Measurements from ENCODE around the gene SUGCT.

SUGCT gene

DNA sequence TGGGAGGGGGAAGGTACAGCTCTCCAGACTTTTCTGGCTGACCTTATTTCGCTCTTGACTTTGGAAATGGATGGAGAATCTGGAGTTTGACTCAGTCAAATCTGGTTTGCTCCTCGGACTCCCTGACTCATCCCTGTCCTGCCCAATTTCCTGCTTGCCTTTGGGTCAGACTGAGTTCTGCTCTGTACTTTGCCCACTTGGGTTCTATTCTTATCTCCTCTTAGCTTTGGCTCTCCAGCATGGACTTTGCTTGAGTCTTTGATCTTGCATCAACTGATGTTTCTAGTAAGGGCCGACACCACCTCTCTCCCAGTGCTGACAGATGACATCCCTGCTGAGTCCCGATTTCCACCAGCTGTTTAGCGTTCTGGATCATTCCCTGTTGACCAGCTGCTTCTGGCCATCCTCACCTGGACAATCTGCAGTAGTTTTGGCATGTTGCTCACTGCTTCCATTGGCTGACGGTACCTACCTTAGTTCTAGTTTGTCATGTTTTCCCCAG, 335.3 kb downstream of the SUGCT start:
- TF ChIP-seq CREB1 (IDR thresholded peaks at IDR 0.05; ENCODE audit: low read depth) (no peak), NFIC (IDR thresholded peaks at IDR 0.05) (no peak), TEAD4 (IDR thresholded peaks at IDR 0.05) (no peak), RAD21 (IDR thresholded peaks at IDR 0.05; ENCODE audit: low read depth) (no peak), ZBTB7A (IDR thresholded peaks at IDR 0.05; ENCODE audit: low read depth) (no peak), CEBPB (IDR thresholded peaks at IDR 0.05) (no peak), FOXM1 (IDR thresholded peaks at IDR 0.05; ENCODE audit: borderline replicate concordance, low read depth) (no peak), EP300 (IDR thresholded peaks at IDR 0.05; ENCODE audit: borderline replicate concordance) (no peak), TAF1 (IDR thresholded peaks at IDR 0.05; ENCODE audit: low read depth) (no peak), YY1 (IDR thresholded peaks at IDR 0.05; ENCODE audit: low read depth) (no peak), EGR1 (IDR thresholded peaks at IDR 0.05) (no peak)
- TF ChIP-seq, protein P1, sequence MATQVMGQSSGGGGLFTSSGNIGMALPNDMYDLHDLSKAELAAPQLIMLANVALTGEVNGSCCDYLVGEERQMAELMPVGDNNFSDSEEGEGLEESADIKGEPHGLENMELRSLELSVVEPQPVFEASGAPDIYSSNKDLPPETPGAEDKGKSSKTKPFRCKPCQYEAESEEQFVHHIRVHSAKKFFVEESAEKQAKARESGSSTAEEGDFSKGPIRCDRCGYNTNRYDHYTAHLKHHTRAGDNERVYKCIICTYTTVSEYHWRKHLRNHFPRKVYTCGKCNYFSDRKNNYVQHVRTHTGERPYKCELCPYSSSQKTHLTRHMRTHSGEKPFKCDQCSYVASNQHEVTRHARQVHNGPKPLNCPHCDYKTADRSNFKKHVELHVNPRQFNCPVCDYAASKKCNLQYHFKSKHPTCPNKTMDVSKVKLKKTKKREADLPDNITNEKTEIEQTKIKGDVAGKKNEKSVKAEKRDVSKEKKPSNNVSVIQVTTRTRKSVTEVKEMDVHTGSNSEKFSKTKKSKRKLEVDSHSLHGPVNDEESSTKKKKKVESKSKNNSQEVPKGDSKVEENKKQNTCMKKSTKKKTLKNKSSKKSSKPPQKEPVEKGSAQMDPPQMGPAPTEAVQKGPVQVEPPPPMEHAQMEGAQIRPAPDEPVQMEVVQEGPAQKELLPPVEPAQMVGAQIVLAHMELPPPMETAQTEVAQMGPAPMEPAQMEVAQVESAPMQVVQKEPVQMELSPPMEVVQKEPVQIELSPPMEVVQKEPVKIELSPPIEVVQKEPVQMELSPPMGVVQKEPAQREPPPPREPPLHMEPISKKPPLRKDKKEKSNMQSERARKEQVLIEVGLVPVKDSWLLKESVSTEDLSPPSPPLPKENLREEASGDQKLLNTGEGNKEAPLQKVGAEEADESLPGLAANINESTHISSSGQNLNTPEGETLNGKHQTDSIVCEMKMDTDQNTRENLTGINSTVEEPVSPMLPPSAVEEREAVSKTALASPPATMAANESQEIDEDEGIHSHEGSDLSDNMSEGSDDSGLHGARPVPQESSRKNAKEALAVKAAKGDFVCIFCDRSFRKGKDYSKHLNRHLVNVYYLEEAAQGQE (IDR thresholded peaks at IDR 0.05; ENCODE audit: low read depth): no peak
- TF ChIP-seq, protein P2, sequence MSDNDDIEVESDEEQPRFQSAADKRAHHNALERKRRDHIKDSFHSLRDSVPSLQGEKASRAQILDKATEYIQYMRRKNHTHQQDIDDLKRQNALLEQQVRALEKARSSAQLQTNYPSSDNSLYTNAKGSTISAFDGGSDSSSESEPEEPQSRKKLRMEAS (IDR thresholded peaks at IDR 0.05): no peak

DNA sequence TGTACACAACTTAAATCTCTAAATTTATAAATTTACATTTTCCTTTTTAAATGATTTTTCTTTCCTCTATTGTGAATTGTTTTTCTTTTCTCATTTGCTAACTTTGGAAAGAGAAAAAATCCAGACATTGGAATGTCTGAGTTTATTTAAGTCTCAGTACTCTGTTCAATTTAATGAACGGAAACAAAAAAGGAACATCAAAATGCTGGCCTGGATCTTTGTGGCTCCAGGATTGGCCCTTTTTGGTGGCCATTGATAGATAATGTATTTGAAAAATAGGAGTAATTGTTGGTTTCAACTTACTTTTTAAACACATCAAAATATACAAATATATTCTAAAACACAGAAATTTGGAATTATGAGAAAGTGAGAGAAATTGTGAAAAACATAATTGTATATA, 336.0 kb downstream of the SUGCT start:
- TF ChIP-seq, protein P3, sequence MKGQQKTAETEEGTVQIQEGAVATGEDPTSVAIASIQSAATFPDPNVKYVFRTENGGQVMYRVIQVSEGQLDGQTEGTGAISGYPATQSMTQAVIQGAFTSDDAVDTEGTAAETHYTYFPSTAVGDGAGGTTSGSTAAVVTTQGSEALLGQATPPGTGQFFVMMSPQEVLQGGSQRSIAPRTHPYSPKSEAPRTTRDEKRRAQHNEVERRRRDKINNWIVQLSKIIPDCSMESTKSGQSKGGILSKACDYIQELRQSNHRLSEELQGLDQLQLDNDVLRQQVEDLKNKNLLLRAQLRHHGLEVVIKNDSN (IDR thresholded peaks at IDR 0.05): no peak
- no peak for TF ChIP-seq EGR1 (IDR thresholded peaks at IDR 0.05)

DNA sequence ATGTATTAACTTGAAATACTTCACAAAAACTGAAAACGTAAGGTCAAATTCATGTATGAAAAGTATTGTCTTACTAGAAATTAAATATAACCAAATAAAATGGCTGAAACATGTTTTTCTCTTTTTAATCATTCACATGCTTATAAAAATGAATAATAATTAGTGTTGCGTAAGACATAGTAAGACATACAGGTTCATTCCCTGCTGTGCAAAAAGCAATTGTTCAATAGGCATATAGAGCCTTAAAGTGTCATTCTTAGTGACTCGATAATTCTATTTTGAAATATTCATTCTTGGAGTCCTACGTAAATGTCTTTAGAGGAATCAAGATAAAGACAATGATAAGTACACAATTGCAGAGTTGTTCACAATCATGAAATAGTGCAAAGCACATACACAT, 337.1 kb downstream of the SUGCT start:
- peak; percentile 6; the same call in 1 of the 2 replicates for TF ChIP-seq CEBPB (IDR thresholded peaks at IDR 0.05)
- TF ChIP-seq, protein P1 (IDR thresholded peaks at IDR 0.05; ENCODE audit: low read depth): no peak

DNA sequence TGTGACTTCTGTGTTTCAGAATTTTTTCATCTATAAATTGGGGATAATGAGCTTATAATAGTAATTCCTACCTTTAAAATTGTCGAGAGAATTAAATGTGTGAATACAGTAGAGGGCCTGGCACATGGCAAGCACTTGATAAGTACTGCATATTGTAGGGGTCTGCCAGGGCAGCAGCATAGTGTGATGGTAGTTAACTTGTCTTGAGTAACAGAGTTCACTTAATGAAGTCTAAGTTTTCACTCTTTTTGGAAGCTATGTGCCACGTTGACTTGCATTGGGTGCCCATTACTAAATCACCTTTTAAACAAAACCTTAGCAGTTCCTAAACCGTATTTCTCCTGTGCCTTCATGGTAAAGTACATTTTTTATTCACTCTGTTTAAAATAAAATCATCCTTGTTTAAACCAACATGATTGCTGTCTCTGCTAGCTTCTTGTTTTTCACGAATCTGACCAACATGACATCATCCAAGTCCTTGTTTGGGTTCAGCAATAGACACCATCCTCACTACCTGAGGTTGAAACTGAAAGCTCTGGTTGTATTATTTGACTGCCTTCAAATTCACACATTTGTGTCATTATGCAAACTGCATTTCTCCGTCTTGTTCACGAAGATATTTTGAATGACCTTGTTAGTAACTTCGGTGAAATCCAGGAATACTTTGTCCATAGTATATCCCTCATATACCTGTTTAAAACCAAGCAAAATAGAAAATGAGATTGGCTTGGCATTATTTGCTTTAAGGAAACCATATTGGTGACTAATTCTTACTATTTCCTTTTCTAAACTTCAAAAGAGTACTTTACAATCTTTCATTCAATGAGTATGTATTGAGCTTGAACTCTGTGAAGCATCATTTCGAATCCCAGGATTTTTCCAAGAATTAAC, 340.2 kb downstream of the SUGCT start:
- no peak for TF ChIP-seq TEAD4 (IDR thresholded peaks at IDR 0.05)
- TF ChIP-seq, protein P3 (IDR thresholded peaks at IDR 0.05): no peak
- no peak for TF ChIP-seq CEBPB (IDR thresholded peaks at IDR 0.05)
- TF ChIP-seq CREB1 (IDR thresholded peaks at IDR 0.05; ENCODE audit: low read depth): no peak
- TF ChIP-seq EGR1 (IDR thresholded peaks at IDR 0.05): no peak
- TF ChIP-seq YY1 (IDR thresholded peaks at IDR 0.05; ENCODE audit: low read depth): no peak
- no peak for TF ChIP-seq EP300 (IDR thresholded peaks at IDR 0.05; ENCODE audit: borderline replicate concordance)
- TF ChIP-seq FOXM1 (IDR thresholded peaks at IDR 0.05; ENCODE audit: borderline replicate concordance, low read depth): no peak
- no peak for TF ChIP-seq RAD21 (IDR thresholded peaks at IDR 0.05; ENCODE audit: low read depth)
- TF ChIP-seq NFIC (IDR thresholded peaks at IDR 0.05): no peak
- TF ChIP-seq, protein P2 (IDR thresholded peaks at IDR 0.05): no peak
- TF ChIP-seq ZBTB7A (IDR thresholded peaks at IDR 0.05; ENCODE audit: low read depth): no peak
- TF ChIP-seq, protein P1 (IDR thresholded peaks at IDR 0.05; ENCODE audit: low read depth): no peak
- no peak for TF ChIP-seq TAF1 (IDR thresholded peaks at IDR 0.05; ENCODE audit: low read depth)
- TF ChIP-seq TCF12 (IDR thresholded peaks at IDR 0.05; ENCODE audit: low read depth): no peak

DNA sequence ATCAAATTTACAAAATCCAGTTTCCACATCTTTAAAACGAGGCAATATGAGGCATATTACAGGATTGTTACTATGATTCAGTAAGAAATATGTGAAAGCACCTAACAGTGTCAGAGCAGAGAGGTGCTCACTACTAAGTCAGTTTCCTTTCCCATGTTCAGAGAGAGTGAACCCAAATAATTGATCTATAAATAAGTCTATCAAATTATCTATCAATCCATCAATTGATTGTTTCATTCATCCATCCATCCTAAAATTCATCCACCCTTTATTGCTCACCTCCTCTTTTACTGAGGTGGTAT, 340.8 kb downstream of the SUGCT start:
- TF ChIP-seq TCF12 (IDR thresholded peaks at IDR 0.05; ENCODE audit: low read depth): no peak
- TF ChIP-seq CREB1 (IDR thresholded peaks at IDR 0.05; ENCODE audit: low read depth): no peak
- no peak for TF ChIP-seq ZBTB7A (IDR thresholded peaks at IDR 0.05; ENCODE audit: low read depth)
- TF ChIP-seq EGR1 (IDR thresholded peaks at IDR 0.05): no peak
- TF ChIP-seq, protein P1 (IDR thresholded peaks at IDR 0.05; ENCODE audit: low read depth): no peak

Measured in Ishikawa (cell line).